ENCODE data around the gene SARDH. TPM values are rescaled to one million over a fixed set of nuclear protein-coding genes. Genes with fewer than 3 reads are reported as not detected.
A peak's percentile ranks its signal among the peaks of the same experiment; 100 is the strongest.

SARDH gene
- total RNA-seq, 1 donor from 2014 or later = 12.9 TPM

- Mint-ChIP-seq H3K36me3 (peaks cover 1% of the 10 kb centered on the region), H3K9me3 (no peaks in the 10 kb centered on the region), H3K27ac (no peak overlapping the region), H3K27me3 (ENCODE audit: low read depth) (no peaks in the 10 kb centered on the region), H3K4me1 (peaks cover 11% of the 10 kb centered on the region), H3K4me3 (no peak overlapping the region)
- TF ChIP-seq, protein P1, sequence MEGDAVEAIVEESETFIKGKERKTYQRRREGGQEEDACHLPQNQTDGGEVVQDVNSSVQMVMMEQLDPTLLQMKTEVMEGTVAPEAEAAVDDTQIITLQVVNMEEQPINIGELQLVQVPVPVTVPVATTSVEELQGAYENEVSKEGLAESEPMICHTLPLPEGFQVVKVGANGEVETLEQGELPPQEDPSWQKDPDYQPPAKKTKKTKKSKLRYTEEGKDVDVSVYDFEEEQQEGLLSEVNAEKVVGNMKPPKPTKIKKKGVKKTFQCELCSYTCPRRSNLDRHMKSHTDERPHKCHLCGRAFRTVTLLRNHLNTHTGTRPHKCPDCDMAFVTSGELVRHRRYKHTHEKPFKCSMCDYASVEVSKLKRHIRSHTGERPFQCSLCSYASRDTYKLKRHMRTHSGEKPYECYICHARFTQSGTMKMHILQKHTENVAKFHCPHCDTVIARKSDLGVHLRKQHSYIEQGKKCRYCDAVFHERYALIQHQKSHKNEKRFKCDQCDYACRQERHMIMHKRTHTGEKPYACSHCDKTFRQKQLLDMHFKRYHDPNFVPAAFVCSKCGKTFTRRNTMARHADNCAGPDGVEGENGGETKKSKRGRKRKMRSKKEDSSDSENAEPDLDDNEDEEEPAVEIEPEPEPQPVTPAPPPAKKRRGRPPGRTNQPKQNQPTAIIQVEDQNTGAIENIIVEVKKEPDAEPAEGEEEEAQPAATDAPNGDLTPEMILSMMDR (IDR thresholded peaks at IDR 0.05; ENCODE audit: unreplicated experiment) = no peak
- DNase-seq (ENCODE audit: low spot score in 2 of 2, unreplicated experiment in 2 of 2) = peak in 1 of 2 experiments; percentile 17
Observed at GRCh38 chr9:133701321-133701980, 36.7 kb downstream of the SARDH start.

DNA sequence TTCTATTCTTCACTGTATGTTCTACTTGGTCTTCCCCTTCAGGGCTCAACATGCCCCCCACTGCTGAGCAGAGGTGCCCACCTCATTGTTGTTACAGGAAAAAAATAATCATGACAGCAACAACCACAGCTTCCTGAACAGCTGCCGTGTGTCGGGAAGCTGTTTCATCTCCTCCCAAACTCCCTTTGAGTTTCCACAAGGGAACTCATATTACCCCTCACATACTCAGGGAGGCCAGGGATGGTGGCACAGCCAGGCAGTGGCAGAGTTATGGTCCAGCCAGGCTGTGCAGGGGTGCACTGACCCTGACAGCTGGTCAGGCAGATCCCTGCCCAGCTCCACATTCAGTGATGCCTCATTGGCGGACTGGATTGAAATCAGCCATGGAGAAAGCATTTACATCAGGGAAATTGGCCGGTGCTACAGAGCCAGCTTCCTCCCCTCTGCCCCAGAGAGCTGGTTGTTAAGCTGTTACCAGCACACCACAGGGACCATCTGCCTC, 37.3 kb downstream of the SARDH start:
- Mint-ChIP-seq H3K36me3 (peaks cover 1% of the 10 kb centered on the region), H3K27ac (no peak overlapping the region), H3K9me3 (no peaks in the 10 kb centered on the region), H3K27me3 (ENCODE audit: low read depth) (no peaks in the 10 kb centered on the region), H3K4me1 (peaks cover 8% of the 10 kb centered on the region), H3K4me3 (no peak overlapping the region)
- TF ChIP-seq, protein P1 (IDR thresholded peaks at IDR 0.05; ENCODE audit: unreplicated experiment) = no peak
- no peak for DNase-seq (ENCODE audit: low spot score in 2 of 2, unreplicated experiment in 2 of 2)

DNA sequence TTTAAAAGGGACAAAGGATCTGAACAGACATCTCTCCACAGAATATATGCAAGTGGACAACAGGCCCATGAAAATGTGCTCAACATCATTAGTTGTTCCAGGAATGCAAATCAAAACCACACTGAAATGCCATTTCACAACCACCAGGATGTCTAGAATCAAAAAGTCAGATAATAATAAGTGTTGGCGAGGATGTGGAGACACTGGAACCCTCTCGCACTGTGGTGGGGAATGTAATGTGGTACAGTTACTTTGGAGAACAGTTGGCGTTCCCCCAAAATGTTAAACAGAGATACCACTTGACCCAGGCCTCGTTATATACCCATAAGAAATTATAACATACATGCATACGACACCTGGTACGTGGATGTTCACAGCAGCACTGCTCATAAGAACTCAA, 38.6 kb downstream of the SARDH start:
- TF ChIP-seq, protein P1 (IDR thresholded peaks at IDR 0.05; ENCODE audit: unreplicated experiment) = no peak
- H3K36me3 Mint-ChIP-seq = peaks cover 1% of the 10 kb centered on the region
- no peak overlapping the region for H3K4me3 Mint-ChIP-seq
- H3K27me3 Mint-ChIP-seq (ENCODE audit: low read depth) = no peaks in the 10 kb centered on the region
- no peaks in the 10 kb centered on the region for H3K9me3 Mint-ChIP-seq
- H3K4me1 Mint-ChIP-seq = peaks cover 8% of the 10 kb centered on the region
- no peak for DNase-seq (ENCODE audit: low spot score in 2 of 2, unreplicated experiment in 2 of 2)
- H3K27ac Mint-ChIP-seq = no peak overlapping the region

GRCh38 chr9:133696071-133696472, 42.1 kb downstream of the SARDH start:
- Mint-ChIP-seq H3K4me1 (peaks cover 22% of the 10 kb centered on the region), H3K4me3 (no peak overlapping the region), H3K9me3 (no peaks in the 10 kb centered on the region), H3K36me3 (peaks cover 1% of the 10 kb centered on the region), H3K27me3 (ENCODE audit: low read depth) (no peaks in the 10 kb centered on the region), H3K27ac (no peak overlapping the region)
- DNase-seq (ENCODE audit: low spot score in 2 of 2, unreplicated experiment in 2 of 2) = no peak
- TF ChIP-seq, protein P1 (IDR thresholded peaks at IDR 0.05; ENCODE audit: unreplicated experiment) = no peak

DNA sequence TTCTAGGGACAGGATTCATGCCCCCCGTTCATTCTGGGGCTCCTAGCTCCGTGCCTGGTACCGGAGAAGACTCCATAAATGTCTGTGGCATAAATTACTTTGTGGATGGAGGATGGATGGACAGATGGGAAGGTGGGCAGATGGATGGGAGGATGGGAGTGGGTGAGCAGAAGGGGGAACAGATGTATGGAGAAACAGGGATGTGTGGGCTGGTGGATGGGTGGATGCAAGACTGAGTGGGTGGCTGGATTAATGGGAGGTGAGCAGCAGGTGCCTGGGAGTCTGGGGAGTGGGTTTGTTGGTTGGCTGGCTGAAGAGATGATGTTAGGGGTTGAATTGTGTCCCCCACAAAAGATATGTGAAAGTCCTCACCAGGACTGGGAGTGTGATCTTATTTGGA, 43.5 kb downstream of the SARDH start:
- H3K4me3 Mint-ChIP-seq = no peak overlapping the region
- H3K4me1 Mint-ChIP-seq = peaks cover 34% of the 10 kb centered on the region
- no peaks in the 10 kb centered on the region for H3K27me3 Mint-ChIP-seq (ENCODE audit: low read depth)
- TF ChIP-seq, protein P1 (IDR thresholded peaks at IDR 0.05; ENCODE audit: unreplicated experiment) = no peak
- H3K27ac Mint-ChIP-seq = no peak overlapping the region
- H3K9me3 Mint-ChIP-seq = no peaks in the 10 kb centered on the region
- H3K36me3 Mint-ChIP-seq = peaks cover 1% of the 10 kb centered on the region
- DNase-seq (ENCODE audit: low spot score in 2 of 2, unreplicated experiment in 2 of 2) = no peak

Measured in mesothelial cell of epicardium (in vitro differentiated cells).